SJSA1 (cell line): ENCODE data around the gene SPATA31A6. TPM values are rescaled to one million over a fixed set of nuclear protein-coding genes. Genes with fewer than 3 reads are reported as not detected.
"Not testable (repeated sequence)": the region's sequence is repeated elsewhere in the genome, so short reads cannot be mapped to it uniquely, and the experiment has no call there.

Source experiments
- DNase-seq, 2 experiments: peaks; one replicate each; pipeline ENCODE4 v3.0.0-alpha.2; 2015 to 2020; ENCODE audit warnings: low spot score in 2 of 2, low read depth in 1 of 2
- H3K27ac ChIP-seq: fragments of 250-450 bp; sonication (Bioruptor Pico); 2 replicates; pipeline ENCODE4 v1.5.1; 2020; ENCODE audit warnings: mild to moderate bottlenecking, moderate library complexity
- H3K27me3 ChIP-seq: fragments of 250-450 bp; sonication (Bioruptor Pico); replicated peaks from 2 replicates; pipeline ENCODE4 v1.5.1; 2020; ENCODE audit warnings: mild to moderate bottlenecking, moderate library complexity
- H3K36me3 ChIP-seq: fragments of 250-450 bp; sonication (Bioruptor Pico); 2 replicates; pipeline ENCODE4 v1.5.1; 2020; ENCODE audit warnings: mild to moderate bottlenecking
- H3K4me1 ChIP-seq: fragments of 250-450 bp; sonication (Bioruptor Pico); replicated peaks from 2 replicates; pipeline ENCODE4 v1.6.1; 2021; ENCODE audit warnings: mild to moderate bottlenecking
- H3K4me3 ChIP-seq: fragments of 250-450 bp; sonication (Bioruptor Pico); 2 replicates; pipeline ENCODE4 v1.5.1; 2020; ENCODE audit warnings: mild to moderate bottlenecking
- H3K9me3 ChIP-seq: fragments of 250-450 bp; sonication (Bioruptor Pico); replicated peaks from 2 replicates; pipeline ENCODE4 v1.5.1; 2020; ENCODE audit warnings: mild to moderate bottlenecking
- total RNA-seq: library from RNA; depleted of rRNA; stranded (reverse); fragments of >200 nt; shearing (Covaris generic); gene quantifications from 2 replicates; pipeline ENCODE4 v1.2.3, GENCODE V29; 2014; rRNA removed

Gene SPATA31A6
- total RNA-seq = not detected in 2 replicates

DNA sequence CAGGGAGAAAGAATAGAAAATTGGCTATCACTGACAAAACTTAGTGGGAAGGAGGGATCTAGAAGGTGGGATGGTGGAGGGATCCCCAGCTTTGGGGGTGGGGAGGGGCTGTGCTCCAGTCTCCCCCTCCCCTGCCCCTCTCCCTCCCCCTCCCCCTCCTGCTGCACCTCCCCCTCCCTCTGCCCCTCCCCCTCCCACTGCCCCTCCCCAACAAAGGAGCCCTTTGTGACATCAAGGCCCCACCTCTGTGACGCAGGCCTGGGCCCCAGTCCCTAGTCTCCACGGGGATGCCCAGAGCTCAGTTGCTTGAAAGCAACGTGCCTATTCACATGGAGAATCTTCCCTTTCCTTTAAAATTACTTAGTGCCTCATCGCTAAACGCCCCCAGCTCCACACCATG lies at the start of gene SPATA31A6:
Gene SPATA31A6 (plus strand): TSS at position 301 of the 400 bp plus-strand sequence. CDS start 29 bp downstream, at position 330.
- DNase-seq, H3K4me3 ChIP-seq, H3K4me1 ChIP-seq, H3K36me3 ChIP-seq, H3K27ac ChIP-seq, H3K9me3 ChIP-seq, H3K27me3 ChIP-seq: not testable (repeated sequence)

DNA sequence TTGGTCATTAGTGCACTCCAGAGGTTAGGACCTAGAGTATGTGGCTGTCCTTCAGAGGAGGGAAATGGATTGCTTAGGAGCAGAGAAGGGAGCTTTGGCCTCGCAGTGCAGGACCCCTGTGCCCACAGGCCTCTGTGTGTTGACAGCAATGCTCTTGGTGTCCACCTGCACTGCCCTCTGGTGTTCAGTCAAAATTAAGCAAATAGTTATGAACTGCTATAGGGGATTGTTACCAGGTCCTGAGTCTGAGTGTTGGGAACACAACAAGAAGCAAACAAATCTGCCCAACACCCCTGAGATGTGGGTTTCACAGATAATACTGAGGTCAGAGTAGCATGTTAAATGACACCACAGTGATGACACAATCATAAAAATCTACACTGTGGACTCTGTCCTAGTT lies 23.2 kb upstream of the SPATA31A6 start:
- not testable (repeated sequence) for H3K4me3 ChIP-seq, H3K27ac ChIP-seq, DNase-seq, H3K9me3 ChIP-seq, H3K36me3 ChIP-seq, H3K4me1 ChIP-seq, H3K27me3 ChIP-seq

DNA sequence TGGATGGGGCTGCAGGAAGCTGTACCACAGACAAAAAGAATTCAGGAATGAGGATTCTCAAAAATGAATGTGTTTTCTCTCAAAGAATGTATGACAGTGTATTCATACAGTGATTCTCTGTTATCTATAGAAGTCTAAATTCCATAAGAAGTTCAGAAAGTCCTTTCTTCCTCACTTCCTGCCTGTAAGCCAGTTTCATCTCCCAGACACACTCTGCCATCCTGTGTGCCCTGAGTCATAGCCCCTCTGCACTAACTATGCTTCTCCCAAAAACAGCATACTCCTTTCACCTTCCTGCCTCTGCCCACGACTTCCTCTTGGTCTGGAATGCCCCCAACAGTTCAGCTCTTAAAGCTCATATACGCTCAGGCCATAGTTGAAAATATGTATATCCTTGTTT lies 36.4 kb downstream of the SPATA31A6 start:
- H3K27me3 ChIP-seq, DNase-seq, H3K4me1 ChIP-seq, H3K36me3 ChIP-seq, H3K9me3 ChIP-seq, H3K4me3 ChIP-seq, H3K27ac ChIP-seq: not testable (repeated sequence)

DNA sequence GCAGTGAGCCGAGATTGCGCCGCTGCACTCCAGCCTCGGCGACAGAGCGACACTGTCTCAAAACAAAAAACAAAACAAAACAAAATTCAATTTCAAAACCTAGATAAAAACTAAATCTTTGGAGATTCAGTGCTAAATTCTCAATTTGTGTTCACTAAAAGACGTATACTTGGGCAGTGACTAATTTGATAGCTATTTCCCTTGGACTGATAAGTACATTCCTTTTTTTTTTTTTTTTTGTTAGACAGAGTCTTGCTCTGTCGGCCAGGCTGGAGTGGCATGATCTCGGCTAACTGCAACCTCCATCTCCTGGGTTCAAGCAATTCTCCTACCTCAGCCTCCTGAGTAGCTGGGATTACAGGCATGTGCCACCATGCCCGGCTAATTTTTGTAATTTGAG lies 39.8 kb downstream of the SPATA31A6 start:
- H3K4me3 ChIP-seq, H3K4me1 ChIP-seq, DNase-seq, H3K27me3 ChIP-seq, H3K9me3 ChIP-seq, H3K36me3 ChIP-seq, H3K27ac ChIP-seq: not testable (repeated sequence)

DNA sequence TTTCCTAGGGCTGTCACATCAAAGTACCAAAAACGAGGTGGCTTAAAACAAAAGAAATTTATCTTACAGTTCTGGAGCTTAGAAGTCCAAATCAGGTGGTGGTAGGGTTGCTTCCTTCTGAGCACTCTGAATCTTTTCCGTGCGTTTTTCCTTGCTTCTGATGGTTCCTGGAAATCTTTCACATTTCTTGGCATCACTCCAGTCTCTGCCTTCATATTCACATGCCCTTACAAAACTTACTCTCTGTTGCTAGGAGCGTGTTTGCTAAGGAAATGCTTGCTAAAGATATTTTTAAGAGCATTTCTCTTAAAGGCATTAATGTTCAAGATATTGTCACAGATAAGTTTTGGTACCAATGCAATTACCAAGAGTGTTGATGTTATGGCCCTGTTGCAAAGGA lies 49.6 kb downstream of the SPATA31A6 start:
- not testable (repeated sequence) for H3K27ac ChIP-seq, H3K4me1 ChIP-seq, H3K36me3 ChIP-seq, H3K9me3 ChIP-seq, H3K4me3 ChIP-seq, H3K27me3 ChIP-seq, DNase-seq

DNA sequence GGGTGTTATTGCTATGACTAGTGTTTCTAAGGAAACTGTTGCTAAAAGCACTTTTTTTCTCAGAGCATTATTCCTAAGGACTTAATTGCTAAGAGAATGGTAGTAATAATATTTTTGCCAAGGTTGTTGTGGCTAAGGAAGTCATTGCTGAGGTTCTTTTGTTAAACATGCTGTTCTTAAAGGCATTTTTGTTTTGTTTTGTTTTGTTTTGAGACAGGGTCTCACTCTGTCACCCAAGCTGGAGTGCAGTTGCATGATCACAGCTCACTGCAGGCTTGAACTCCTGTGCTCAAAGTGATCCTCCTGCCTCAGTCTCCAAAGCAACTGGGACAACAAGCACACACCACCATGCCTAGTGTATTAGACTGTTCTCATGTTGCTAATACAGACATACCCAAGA lies 51.2 kb downstream of the SPATA31A6 start:
- H3K4me3 ChIP-seq, DNase-seq, H3K27ac ChIP-seq: not testable (repeated sequence)

DNA sequence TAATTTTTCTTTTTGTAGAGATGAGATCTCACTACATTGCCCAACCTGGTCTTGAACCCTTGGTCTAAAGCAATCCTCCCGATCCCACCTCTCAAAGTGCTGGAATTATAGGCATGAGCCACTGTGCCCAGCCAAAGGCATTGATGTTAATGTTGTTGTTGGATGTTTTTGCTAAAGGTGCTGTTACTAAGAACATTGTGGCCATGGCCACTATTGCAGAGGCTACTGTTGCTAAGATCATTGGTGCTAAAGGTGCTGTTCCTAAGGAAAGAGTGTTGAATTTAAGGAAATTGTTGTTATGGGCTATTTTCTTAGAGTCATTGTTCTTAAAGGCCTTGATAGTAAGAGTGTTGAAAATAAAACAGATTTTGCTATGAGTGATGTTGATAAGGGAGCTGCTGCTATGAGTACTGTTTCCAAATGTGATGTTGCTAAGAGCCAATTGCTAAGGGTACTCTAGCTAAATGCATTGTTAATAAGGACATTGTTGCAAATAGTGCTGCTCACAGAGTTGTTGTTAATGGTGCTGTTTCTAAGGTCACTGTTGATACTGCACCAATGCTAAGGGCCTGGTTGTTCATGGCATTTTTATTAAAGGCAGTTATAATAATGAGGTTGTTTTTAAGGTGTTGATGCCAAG lies 52.0 kb downstream of the SPATA31A6 start:
- not testable (repeated sequence) for DNase-seq

More for the DNA sequence above, 51.2 kb downstream of the SPATA31A6 start:
- not testable (repeated sequence) for H3K36me3 ChIP-seq, H3K4me1 ChIP-seq, H3K27me3 ChIP-seq, H3K9me3 ChIP-seq

DNA sequence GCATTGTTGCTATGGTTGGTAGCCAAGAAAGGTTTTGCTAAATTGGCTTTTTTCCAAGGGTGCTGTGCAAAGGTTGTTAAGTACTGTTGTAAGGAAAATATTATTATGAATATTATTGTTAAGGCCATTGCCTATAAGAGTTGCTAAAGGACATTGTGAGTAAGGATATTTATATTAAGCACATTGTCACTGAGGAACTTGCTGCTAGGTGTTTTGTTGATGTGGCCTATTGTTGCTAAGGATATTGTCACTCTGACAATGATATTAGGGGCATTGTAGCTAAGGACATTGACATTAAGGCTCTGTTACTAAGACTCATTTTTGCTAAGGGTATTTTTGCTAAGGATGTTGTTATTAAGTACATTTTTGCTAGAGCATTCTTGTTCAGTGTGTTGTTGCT lies 52.6 kb downstream of the SPATA31A6 start:
- H3K4me1 ChIP-seq, DNase-seq, H3K27me3 ChIP-seq, H3K4me3 ChIP-seq, H3K27ac ChIP-seq, H3K9me3 ChIP-seq, H3K36me3 ChIP-seq: not testable (repeated sequence)

More for the DNA sequence above, 52.0 kb downstream of the SPATA31A6 start:
- not testable (repeated sequence) for H3K4me1 ChIP-seq, H3K27me3 ChIP-seq, H3K36me3 ChIP-seq, H3K9me3 ChIP-seq, H3K4me3 ChIP-seq, H3K27ac ChIP-seq

DNA sequence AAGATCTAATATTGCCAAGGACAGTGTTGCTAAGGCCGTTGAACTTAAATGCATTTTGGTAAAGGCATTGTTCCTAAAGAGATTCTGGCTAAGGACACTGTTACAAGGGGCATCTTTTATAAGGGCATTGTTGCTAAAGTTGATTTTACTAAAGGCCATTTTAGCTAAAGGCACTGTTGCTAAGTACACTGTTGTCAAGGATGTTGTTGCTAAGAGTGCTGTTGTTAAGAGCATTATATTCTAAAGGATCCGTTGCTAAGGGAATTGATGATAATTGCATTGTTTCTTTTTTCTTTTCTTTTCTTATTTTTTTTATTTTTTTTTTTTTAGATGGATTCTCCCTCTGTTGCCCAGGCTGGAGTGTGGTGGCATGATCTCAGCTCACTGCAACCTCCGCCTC lies 53.9 kb downstream of the SPATA31A6 start:
- H3K4me3 ChIP-seq, H3K9me3 ChIP-seq, H3K36me3 ChIP-seq, H3K27ac ChIP-seq, H3K27me3 ChIP-seq, DNase-seq, H3K4me1 ChIP-seq: not testable (repeated sequence)

DNA sequence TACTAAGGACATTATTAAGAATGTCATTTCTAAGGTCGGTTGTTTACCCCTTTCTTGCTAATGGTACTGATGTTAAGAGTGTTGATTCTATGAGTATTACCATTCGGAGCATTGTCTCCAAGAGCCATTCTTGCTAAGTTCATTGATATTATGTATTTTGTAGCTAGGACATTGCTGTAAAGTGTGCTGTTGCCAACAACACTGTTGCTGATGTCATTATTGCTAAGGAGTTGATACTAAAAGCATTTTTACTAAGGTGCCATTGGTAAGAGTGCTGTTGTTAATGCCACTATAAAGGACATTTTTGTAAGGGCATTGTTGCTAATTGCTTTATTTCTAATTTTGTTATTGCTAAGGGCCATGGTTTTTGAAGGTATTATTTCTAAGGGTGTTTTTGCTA lies 55.4 kb downstream of the SPATA31A6 start:
- not testable (repeated sequence) for H3K4me1 ChIP-seq, H3K9me3 ChIP-seq, H3K27ac ChIP-seq, H3K27me3 ChIP-seq, DNase-seq, H3K4me3 ChIP-seq, H3K36me3 ChIP-seq

Other genes starting within 250 kb of the SPATA31A6 start
- 0.06 TPM in 1 of 2 replicates, not detected in the other for gene CNTNAP3B, start 54.2 kb upstream of the SPATA31A6 start, total RNA-seq